ENCODE data around the gene TTLL3. TPM values are rescaled to one million over a fixed set of nuclear protein-coding genes. Genes with fewer than 3 reads are reported as not detected.
A peak's percentile ranks its signal among the peaks of the same experiment; 100 is the strongest.
"Not testable (repeated sequence)": the region's sequence is repeated elsewhere in the genome, so short reads cannot be mapped to it uniquely, and the experiment has no call there.

TTLL3 gene
- total RNA-seq, 1 donor from 2014 or later = 53.6 TPM

DNA sequence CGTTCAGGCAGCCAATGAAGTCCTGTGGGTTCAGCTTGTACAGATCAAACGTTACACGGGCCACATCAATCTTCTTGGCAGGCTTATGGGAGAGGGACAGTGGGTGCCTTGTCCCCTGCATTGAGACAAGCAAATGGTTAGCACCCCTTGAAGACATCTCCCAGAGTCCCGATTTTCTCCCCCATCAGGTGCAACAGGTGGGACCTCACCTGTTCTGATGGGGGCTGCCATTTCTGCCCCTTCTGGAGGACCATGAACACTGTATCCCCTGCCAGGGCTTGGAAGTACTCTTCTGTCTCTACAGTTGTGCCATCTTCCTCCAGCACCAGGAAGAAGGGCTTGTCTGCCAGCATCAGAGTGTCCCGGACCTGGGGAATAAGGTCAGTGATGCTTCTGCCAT is 59.9 kb downstream of the TTLL3 start:
- Mint-ChIP-seq H3K36me3 (ENCODE audit: unreplicated experiment) (no peaks in the 10 kb centered on the region), H3K4me3 (ENCODE audit: unreplicated experiment) (no peak overlapping the region), H3K9me3 (ENCODE audit: unreplicated experiment) (no peaks in the 10 kb centered on the region)

DNA sequence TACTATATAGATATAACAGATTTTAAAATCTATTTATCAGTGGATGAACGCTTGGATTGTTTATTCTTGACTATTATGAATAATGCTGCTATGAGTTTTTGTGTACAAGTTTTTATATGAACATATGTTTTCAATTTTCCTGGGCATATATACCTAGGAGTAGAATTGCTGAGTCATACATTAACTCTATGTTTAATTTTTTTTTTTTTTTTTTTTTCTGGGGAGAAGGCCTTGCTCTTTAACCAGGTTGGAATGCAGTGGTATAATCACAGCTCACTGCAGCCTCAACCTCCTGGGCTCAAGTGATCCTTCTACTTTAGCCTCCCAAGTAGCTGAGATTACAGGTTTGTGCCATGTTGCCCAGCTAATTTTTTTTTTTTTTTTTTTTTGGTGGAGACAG is 60.9 kb downstream of the TTLL3 start:
- peaks cover 19% of the 10 kb centered on the region for H3K4me1 Mint-ChIP-seq (ENCODE audit: unreplicated experiment)
- H3K4me3 Mint-ChIP-seq (ENCODE audit: unreplicated experiment) = no peak overlapping the region
- DNase-seq (ENCODE audit: extremely low spot score, unreplicated experiment) = no peak
- no peaks in the 10 kb centered on the region for H3K9me3 Mint-ChIP-seq (ENCODE audit: unreplicated experiment)
- no peaks in the 10 kb centered on the region for H3K36me3 Mint-ChIP-seq (ENCODE audit: unreplicated experiment)
- TF ChIP-seq, protein P1, sequence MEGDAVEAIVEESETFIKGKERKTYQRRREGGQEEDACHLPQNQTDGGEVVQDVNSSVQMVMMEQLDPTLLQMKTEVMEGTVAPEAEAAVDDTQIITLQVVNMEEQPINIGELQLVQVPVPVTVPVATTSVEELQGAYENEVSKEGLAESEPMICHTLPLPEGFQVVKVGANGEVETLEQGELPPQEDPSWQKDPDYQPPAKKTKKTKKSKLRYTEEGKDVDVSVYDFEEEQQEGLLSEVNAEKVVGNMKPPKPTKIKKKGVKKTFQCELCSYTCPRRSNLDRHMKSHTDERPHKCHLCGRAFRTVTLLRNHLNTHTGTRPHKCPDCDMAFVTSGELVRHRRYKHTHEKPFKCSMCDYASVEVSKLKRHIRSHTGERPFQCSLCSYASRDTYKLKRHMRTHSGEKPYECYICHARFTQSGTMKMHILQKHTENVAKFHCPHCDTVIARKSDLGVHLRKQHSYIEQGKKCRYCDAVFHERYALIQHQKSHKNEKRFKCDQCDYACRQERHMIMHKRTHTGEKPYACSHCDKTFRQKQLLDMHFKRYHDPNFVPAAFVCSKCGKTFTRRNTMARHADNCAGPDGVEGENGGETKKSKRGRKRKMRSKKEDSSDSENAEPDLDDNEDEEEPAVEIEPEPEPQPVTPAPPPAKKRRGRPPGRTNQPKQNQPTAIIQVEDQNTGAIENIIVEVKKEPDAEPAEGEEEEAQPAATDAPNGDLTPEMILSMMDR (IDR thresholded peaks at IDR 0.05) = no peak
- no peaks in the 10 kb centered on the region for H3K27me3 Mint-ChIP-seq (ENCODE audit: unreplicated experiment)
- H3K27ac Mint-ChIP-seq (ENCODE audit: unreplicated experiment) = peak overlapping the region; percentile 60

More for the DNA sequence above, 59.9 kb downstream of the TTLL3 start:
- H3K4me1 Mint-ChIP-seq (ENCODE audit: unreplicated experiment) = peaks cover 10% of the 10 kb centered on the region
- H3K27ac Mint-ChIP-seq (ENCODE audit: unreplicated experiment) = no peak overlapping the region
- DNase-seq (ENCODE audit: extremely low spot score, unreplicated experiment) = no peak
- TF ChIP-seq, protein P1 (IDR thresholded peaks at IDR 0.05) = no peak
- no peaks in the 10 kb centered on the region for H3K27me3 Mint-ChIP-seq (ENCODE audit: unreplicated experiment)

DNA sequence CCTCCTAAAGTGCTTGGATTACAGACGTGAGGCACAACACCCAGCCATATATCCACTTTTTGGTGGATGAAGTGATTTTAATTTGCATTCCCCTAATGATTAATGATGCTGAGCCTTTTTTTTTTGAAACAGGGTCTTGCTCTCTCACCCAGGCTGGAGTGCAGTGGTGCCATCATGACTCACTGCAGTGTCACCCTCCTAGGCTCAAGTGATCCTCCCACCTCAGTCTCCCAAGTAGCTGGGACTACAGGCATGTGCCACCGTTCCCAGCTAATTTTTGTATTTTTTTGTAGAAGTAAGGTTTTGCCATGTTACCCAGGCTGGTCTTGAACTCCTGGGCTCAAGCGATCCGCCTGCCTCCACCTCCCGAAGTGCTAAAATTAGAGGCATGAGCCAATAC is 62.0 kb downstream of the TTLL3 start:
- not testable (repeated sequence) for H3K27ac Mint-ChIP-seq (ENCODE audit: unreplicated experiment); H3K9me3 Mint-ChIP-seq (ENCODE audit: unreplicated experiment); H3K36me3 Mint-ChIP-seq (ENCODE audit: unreplicated experiment); H3K4me3 Mint-ChIP-seq (ENCODE audit: unreplicated experiment); H3K27me3 Mint-ChIP-seq (ENCODE audit: unreplicated experiment); DNase-seq (ENCODE audit: extremely low spot score, unreplicated experiment)
- peaks cover 19% of the 10 kb centered on the region for H3K4me1 Mint-ChIP-seq (ENCODE audit: unreplicated experiment)

DNA sequence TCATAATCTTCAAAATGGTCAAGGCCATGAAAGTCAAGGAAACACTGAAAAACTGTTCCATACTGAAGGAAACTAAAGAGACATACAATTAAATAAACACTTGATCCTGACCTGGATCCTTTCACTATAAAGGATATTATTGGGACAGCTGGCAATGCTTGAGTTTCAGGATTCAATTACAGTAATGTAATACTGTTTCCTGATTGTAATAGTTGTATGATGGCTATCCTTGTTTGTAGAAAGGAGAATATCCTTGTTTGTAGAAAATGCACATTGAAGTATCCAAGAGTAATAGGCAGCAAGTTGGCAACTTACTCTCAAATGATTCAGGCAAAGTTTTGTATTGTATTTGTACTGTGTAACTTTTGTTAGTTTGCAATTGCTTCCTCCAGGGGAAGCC is 65.4 kb downstream of the TTLL3 start:
- Mint-ChIP-seq H3K36me3 (ENCODE audit: unreplicated experiment) (no peaks in the 10 kb centered on the region), H3K9me3 (ENCODE audit: unreplicated experiment) (no peaks in the 10 kb centered on the region), H3K4me3 (ENCODE audit: unreplicated experiment) (no peak overlapping the region), H3K27me3 (ENCODE audit: unreplicated experiment) (no peaks in the 10 kb centered on the region), H3K4me1 (ENCODE audit: unreplicated experiment) (peaks cover 19% of the 10 kb centered on the region), H3K27ac (ENCODE audit: unreplicated experiment) (no peak overlapping the region)
- no peak for DNase-seq (ENCODE audit: extremely low spot score, unreplicated experiment)
- TF ChIP-seq, protein P1 (IDR thresholded peaks at IDR 0.05) = no peak

DNA sequence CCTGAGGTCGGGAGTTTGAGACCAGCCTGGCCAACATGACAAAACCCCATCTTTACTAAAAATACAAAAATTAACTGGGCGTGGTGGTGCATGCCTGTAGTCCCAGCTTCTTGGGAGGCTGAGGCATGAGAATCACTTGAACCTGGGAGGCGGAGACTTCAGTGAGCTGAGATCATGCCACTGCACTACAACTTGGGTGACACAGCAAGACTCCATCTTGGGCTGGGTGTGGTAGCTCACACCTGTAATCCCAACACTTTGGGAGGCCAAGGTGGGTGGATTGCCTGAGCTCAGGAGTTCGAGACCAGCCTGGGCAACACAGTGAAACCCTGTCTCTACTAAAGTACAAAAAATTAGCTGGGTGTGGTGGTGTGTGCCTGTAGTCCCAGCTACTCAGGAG is 66.2 kb downstream of the TTLL3 start:
- H3K4me1 Mint-ChIP-seq (ENCODE audit: unreplicated experiment) = peaks cover 18% of the 10 kb centered on the region
- H3K27me3 Mint-ChIP-seq (ENCODE audit: unreplicated experiment); H3K27ac Mint-ChIP-seq (ENCODE audit: unreplicated experiment); H3K4me3 Mint-ChIP-seq (ENCODE audit: unreplicated experiment); H3K36me3 Mint-ChIP-seq (ENCODE audit: unreplicated experiment); H3K9me3 Mint-ChIP-seq (ENCODE audit: unreplicated experiment); DNase-seq (ENCODE audit: extremely low spot score, unreplicated experiment): not testable (repeated sequence)

DNA sequence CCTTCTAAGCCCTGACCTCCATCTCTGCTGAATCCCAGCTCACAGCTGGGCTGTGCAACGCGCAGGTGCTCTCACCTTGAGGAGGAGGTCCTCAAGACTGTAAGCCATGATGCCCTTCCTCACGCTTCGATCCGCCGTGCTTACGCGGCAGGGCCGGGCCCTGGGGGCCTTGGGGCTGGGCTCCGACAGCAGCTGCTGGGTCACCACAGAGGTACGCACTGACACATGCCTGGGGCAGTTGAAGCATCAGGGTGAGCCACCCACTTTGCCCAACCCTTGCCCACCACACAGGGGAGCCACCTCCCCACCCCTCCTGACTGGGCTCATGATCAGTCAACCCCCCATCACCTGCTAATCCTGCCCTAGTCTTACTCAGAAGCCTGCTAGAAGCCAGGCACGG is 66.9 kb downstream of the TTLL3 start:
- no peaks in the 10 kb centered on the region for H3K27me3 Mint-ChIP-seq (ENCODE audit: unreplicated experiment)
- DNase-seq (ENCODE audit: extremely low spot score, unreplicated experiment) = no peak
- TF ChIP-seq, protein P1 (IDR thresholded peaks at IDR 0.05) = no peak

More for the DNA sequence above, 66.9 kb downstream of the TTLL3 start:
- no peaks in the 10 kb centered on the region for H3K36me3 Mint-ChIP-seq (ENCODE audit: unreplicated experiment)
- no peaks in the 10 kb centered on the region for H3K9me3 Mint-ChIP-seq (ENCODE audit: unreplicated experiment)
- H3K4me1 Mint-ChIP-seq (ENCODE audit: unreplicated experiment) = peaks cover 11% of the 10 kb centered on the region
- H3K4me3 Mint-ChIP-seq (ENCODE audit: unreplicated experiment) = no peak overlapping the region
- no peak overlapping the region for H3K27ac Mint-ChIP-seq (ENCODE audit: unreplicated experiment)
